Suprapubic skin (tissue), 4 donors: ENCODE results near the gene SPG7. TPM values are rescaled to one million over a fixed set of nuclear protein-coding genes. Genes with fewer than 3 reads are reported as not detected.

Source experiments
- DNase-seq, 2 donors: peaks; one replicate each; pipeline ENCODE4 v3.0.0-alpha.2; 2019; ENCODE audit warnings: low spot score in 2 of 2
- H3K27ac ChIP-seq: fragments of 200-600 bp; sonication (generic); one replicate; pipeline ENCODE4 v1.5.1; 2019
- H3K27me3 ChIP-seq: fragments of 200-600 bp; sonication (generic); one replicate; pipeline ENCODE4 v1.5.1; 2019
- H3K36me3 ChIP-seq: fragments of 200-600 bp; sonication (generic); one replicate; pipeline ENCODE4 v1.5.1; 2019
- H3K4me1 ChIP-seq: fragments of 200-600 bp; sonication (generic); one replicate; pipeline ENCODE4 v1.5.1; 2019
- H3K4me3 ChIP-seq: fragments of 200-600 bp; sonication (generic); one replicate; pipeline ENCODE4 v1.5.1; 2019; ENCODE audit warnings: mild to moderate bottlenecking
- H3K9me3 ChIP-seq: fragments of 200-600 bp; sonication (generic); one replicate; pipeline ENCODE4 v1.5.1; 2019
- CTCF ChIP-seq, 2 donors: fragments of 200-600 bp in 1 of 2; fragments of 450-650 bp in 1 of 2; sonication (generic) in 1 of 2; IDR thresholded peaks; one replicate each; pipeline ENCODE4 v1.5.1; 2016 to 2019; ENCODE audit warnings: antibody characterized with exemption in 2 of 2, mild to moderate bottlenecking in 1 of 2, moderate library complexity in 1 of 2
- EP300 ChIP-seq: sonication (generic); formaldehyde crosslinking; IDR thresholded peaks from one replicate; pipeline ENCODE4 v1.6.1; 2017; ENCODE audit warnings: antibody characterized with exemption
- POLR2A ChIP-seq, 2 donors: fragments of 450-650 bp; IDR thresholded peaks; one replicate each; pipeline ENCODE4 v1.6.1; 2017; ENCODE audit warnings: antibody characterized with exemption in 2 of 2, mild to moderate bottlenecking in 2 of 2, moderate library complexity in 2 of 2
- POLR2AphosphoS5 ChIP-seq, 3 donors: sonication (generic); formaldehyde crosslinking; IDR thresholded peaks; one replicate each; pipeline ENCODE4 v1.6.1; 2017; ENCODE audit warnings: antibody characterized with exemption in 3 of 3
- WGBS: methylation state at CpG from one replicate; pipeline ENCODE4 v1.1.5; 2018; 5-methylcytosine and 5-hydroxymethylcytosine counted together
- total RNA-seq, 4 donors: library from RNA; depleted of rRNA; stranded (reverse); fragments of >200 nt; gene quantifications; one replicate each; pipeline ENCODE4 v1.1.0, GENCODE V29; 2016

Gene SPG7
- total RNA-seq, 4 donors from 2014 or later = 131 to 324 (median 144) TPM

- Histone ChIP-seq H3K4me3 (no peak overlapping the region), H3K9me3 (no peaks in the 10 kb centered on the region), H3K27me3 (no peaks in the 10 kb centered on the region), H3K27ac (no peak overlapping the region), H3K36me3 (peaks cover 63% of the 10 kb centered on the region), H3K4me1 (no peaks in the 10 kb centered on the region)
- no peak for DNase-seq
- TF ChIP-seq POLR2A (IDR thresholded peaks at IDR 0.05) (no peak), POLR2AphosphoS5 (IDR thresholded peaks at IDR 0.05) (no peak), CTCF (IDR thresholded peaks at IDR 0.05) (no peak), EP300 (no peak)
- 91% methylated on average over 11 of the region's 11 CpGs for WGBS
Observed at GRCh38 chr16:89544113-89544512, 35.9 kb downstream of the SPG7 start.

GRCh38 chr16:89544713-89545043 is 36.5 kb downstream of the SPG7 start:
- no peak overlapping the region for H3K27ac ChIP-seq
- TF ChIP-seq CTCF (IDR thresholded peaks at IDR 0.05) (no peak), EP300 (no peak)
- 92% methylated on average over 11 of the region's 13 CpGs for WGBS
- no peaks in the 10 kb centered on the region for H3K9me3 ChIP-seq
- no peak overlapping the region for H3K4me3 ChIP-seq
- H3K4me1 ChIP-seq = no peaks in the 10 kb centered on the region
- no peak for DNase-seq
- H3K36me3 ChIP-seq = peaks cover 69% of the 10 kb centered on the region
- H3K27me3 ChIP-seq = no peaks in the 10 kb centered on the region

- Histone ChIP-seq H3K27ac (no peak overlapping the region), H3K9me3 (no peaks in the 10 kb centered on the region), H3K4me1 (no peaks in the 10 kb centered on the region), H3K36me3 (peaks cover 74% of the 10 kb centered on the region), H3K27me3 (no peaks in the 10 kb centered on the region), H3K4me3 (no peak overlapping the region)
- TF ChIP-seq EP300 (no peak), CTCF (IDR thresholded peaks at IDR 0.05) (no peak), POLR2AphosphoS5 (IDR thresholded peaks at IDR 0.05) (no peak), POLR2A (IDR thresholded peaks at IDR 0.05) (no peak)
- no peak for DNase-seq
- WGBS = 96% methylated on average over 13 of the region's 17 CpGs
Observed at GRCh38 chr16:89545044-89545830, 37.0 kb downstream of the SPG7 start.

- no peak for DNase-seq
- H3K4me1 ChIP-seq = no peaks in the 10 kb centered on the region
- H3K9me3 ChIP-seq = no peaks in the 10 kb centered on the region
- H3K27ac ChIP-seq = no peak overlapping the region
- H3K4me3 ChIP-seq = no peak overlapping the region
- TF ChIP-seq CTCF (IDR thresholded peaks at IDR 0.05) (no peak), EP300 (no peak), POLR2A (IDR thresholded peaks at IDR 0.05) (no peak), POLR2AphosphoS5 (IDR thresholded peaks at IDR 0.05) (no peak)
- H3K27me3 ChIP-seq = no peaks in the 10 kb centered on the region
- H3K36me3 ChIP-seq = peaks cover 79% of the 10 kb centered on the region
- 93% methylated on average over 26 of the region's 26 CpGs for WGBS
Observed at GRCh38 chr16:89545831-89546574, 37.8 kb downstream of the SPG7 start.

- H3K9me3 ChIP-seq = no peaks in the 10 kb centered on the region
- H3K4me1 ChIP-seq = no peaks in the 10 kb centered on the region
- WGBS = 92% methylated on average over 14 of the region's 19 CpGs
- no peak overlapping the region for H3K4me3 ChIP-seq
- no peak overlapping the region for H3K27ac ChIP-seq
- peaks cover 80% of the 10 kb centered on the region for H3K36me3 ChIP-seq
- TF ChIP-seq POLR2AphosphoS5 (IDR thresholded peaks at IDR 0.05) (no peak), CTCF (IDR thresholded peaks at IDR 0.05) (no peak)
- DNase-seq = no peak
- no peaks in the 10 kb centered on the region for H3K27me3 ChIP-seq
Observed at GRCh38 chr16:89546781-89547180, 38.6 kb downstream of the SPG7 start.
